Measurements from ENCODE around the gene PPFIBP1.

- TF ChIP-seq CTCF (IDR thresholded peaks at IDR 0.05) (no peak), POLR2AphosphoS5 (IDR thresholded peaks at IDR 0.05) (no peak)
Observed at GRCh38 chr12:27498761-27499160, 25.2 kb upstream of the PPFIBP1 start.

Data from stomach (tissue), 4 donors.